ENCODE results near the gene C1QTNF3.

- no peak for TF ChIP-seq POLR2AphosphoS5 (IDR thresholded peaks at IDR 0.05; ENCODE audit: low read depth, low read length)
- TF ChIP-seq POLR2A (IDR thresholded peaks at IDR 0.05; ENCODE audit: low read depth, low read length), result no peak
- no peak for TF ChIP-seq TAF1 (IDR thresholded peaks at IDR 0.05; ENCODE audit: borderline replicate concordance, low read depth, low read length)
Measured at GRCh38 chr5:34040472-34040871, 2.5 kb downstream of the C1QTNF3 start.

Measured in GM12892 (cell line).